ENCODE results near the gene ATP5MC2. TPM values are rescaled to one million over a fixed set of nuclear protein-coding genes. Genes with fewer than 3 reads are reported as not detected.

The ATP5MC2 gene
- total RNA-seq, 1 experiment from 2014 or later = 304 TPM

DNA sequence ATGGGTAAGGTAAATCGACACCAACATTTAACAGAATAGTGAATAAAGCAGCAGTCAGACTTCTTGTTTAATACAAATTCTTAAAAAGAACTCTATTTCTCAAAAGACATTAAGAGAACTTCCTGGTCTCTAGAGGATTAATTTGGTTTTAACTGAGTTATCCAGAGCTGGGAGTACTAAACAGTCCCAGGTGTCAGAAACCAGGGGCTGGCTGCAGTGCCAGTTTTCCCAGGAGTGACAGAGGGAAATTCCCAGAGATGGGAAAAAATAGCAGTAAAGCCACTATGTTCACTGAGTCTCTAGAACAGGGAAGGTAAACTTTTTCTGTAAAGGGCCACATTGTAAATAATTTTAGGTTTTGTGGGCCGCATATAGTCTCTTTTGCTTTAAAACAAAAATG, 8.8 kb downstream of the ATP5MC2 start:
- ChIA-PET POLR2A (interaction anchor here (0.8 kb wide), 1 partner anchor 8 kb away, joined by 3 read pairs; no protein-coding TSS in a partner anchor), RAD21 (ENCODE audit: low non-redundant PET in 1 of 2, low total read pairs in 2 of 2, uncharacterized antibody in 2 of 2, unreplicated experiment in 2 of 2) (no interaction called here), CTCF (interaction anchor here (1.9 kb wide), 1 partner anchor 9 kb away, joined by 6 read pairs; the partner anchor contains the start of gene ATP5MC2)
- intact Hi-C loops (cut with micrococcal nuclease) = no loop called here
- Histone ChIP-seq H3K9me2 (ENCODE audit: insufficient read depth) (no peaks in the 10 kb centered on the region), H3K9me3 (ENCODE audit: control insufficient read depth in 1 of 2, insufficient read depth in 1 of 2, low read depth in 1 of 2, low read length in 2 of 2) (no peaks in the 10 kb centered on the region), H3K36me3 (ENCODE audit: control insufficient read depth in 1 of 2, insufficient read depth in 2 of 2, low read length in 2 of 2) (peaks cover 14 to 55% of the 10 kb centered on the region in 2 experiments; a peak in 3 of 4 replicates), H3K4me1 (ENCODE audit: control insufficient read depth in 1 of 2, insufficient read depth in 2 of 2, low read length in 2 of 2) (peaks cover 12 to 49% of the 10 kb centered on the region in 2 experiments), H3K4me3 (replicated peaks in 1 of 2; ENCODE audit: low read depth in 1 of 2, low read length in 2 of 2) (no peak overlapping the region), H3K27ac (ENCODE audit: low read depth, low read length) (peak overlapping the region; percentile 18; the same call in 1 of the 2 replicates), H3K9ac (ENCODE audit: low read length) (no peak overlapping the region), H3K79me2 (ENCODE audit: insufficient read depth, low read length) (peaks cover 18% of the 10 kb centered on the region; the same call in 1 of the 2 replicates), H4K20me1 (ENCODE audit: insufficient read depth) (peaks cover 5% of the 10 kb centered on the region; the same call in 1 of the 2 replicates), H2AFZ (ENCODE audit: low read depth, low read length, poor library complexity, severe bottlenecking) (no peak overlapping the region), H3K4me2 (ENCODE audit: low read length) (peak overlapping the region; percentile 30; the same call in 1 of the 2 replicates), H3K27me3 (ENCODE audit: insufficient read depth, low read length) (no peaks in the 10 kb centered on the region)
- DNase-seq (ENCODE audit: low read depth, low spot score) (no peak), ATAC-seq (no peak)
- TF ChIP-seq ELF1 (IDR thresholded peaks at IDR 0.05; ENCODE audit: borderline replicate concordance, low read depth) = no peak
- TF ChIP-seq SRF (IDR thresholded peaks at IDR 0.05; ENCODE audit: low read depth) = no peak
- no peak for TF ChIP-seq CBX3 (IDR thresholded peaks at IDR 0.05; ENCODE audit: low read depth)
- TF ChIP-seq, protein P1, sequence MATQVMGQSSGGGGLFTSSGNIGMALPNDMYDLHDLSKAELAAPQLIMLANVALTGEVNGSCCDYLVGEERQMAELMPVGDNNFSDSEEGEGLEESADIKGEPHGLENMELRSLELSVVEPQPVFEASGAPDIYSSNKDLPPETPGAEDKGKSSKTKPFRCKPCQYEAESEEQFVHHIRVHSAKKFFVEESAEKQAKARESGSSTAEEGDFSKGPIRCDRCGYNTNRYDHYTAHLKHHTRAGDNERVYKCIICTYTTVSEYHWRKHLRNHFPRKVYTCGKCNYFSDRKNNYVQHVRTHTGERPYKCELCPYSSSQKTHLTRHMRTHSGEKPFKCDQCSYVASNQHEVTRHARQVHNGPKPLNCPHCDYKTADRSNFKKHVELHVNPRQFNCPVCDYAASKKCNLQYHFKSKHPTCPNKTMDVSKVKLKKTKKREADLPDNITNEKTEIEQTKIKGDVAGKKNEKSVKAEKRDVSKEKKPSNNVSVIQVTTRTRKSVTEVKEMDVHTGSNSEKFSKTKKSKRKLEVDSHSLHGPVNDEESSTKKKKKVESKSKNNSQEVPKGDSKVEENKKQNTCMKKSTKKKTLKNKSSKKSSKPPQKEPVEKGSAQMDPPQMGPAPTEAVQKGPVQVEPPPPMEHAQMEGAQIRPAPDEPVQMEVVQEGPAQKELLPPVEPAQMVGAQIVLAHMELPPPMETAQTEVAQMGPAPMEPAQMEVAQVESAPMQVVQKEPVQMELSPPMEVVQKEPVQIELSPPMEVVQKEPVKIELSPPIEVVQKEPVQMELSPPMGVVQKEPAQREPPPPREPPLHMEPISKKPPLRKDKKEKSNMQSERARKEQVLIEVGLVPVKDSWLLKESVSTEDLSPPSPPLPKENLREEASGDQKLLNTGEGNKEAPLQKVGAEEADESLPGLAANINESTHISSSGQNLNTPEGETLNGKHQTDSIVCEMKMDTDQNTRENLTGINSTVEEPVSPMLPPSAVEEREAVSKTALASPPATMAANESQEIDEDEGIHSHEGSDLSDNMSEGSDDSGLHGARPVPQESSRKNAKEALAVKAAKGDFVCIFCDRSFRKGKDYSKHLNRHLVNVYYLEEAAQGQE (IDR thresholded peaks at IDR 0.05; ENCODE audit: low read depth) = no peak
- TF ChIP-seq POLR2A (IDR thresholded peaks at IDR 0.05; ENCODE audit: borderline replicate concordance, extremely low read depth, insufficient read depth, insufficient read length) = no peak
- no peak for TF ChIP-seq CEBPB (IDR thresholded peaks at IDR 0.05; ENCODE audit: low read depth)
- no peak for TF ChIP-seq POLR2AphosphoS5 (IDR thresholded peaks at IDR 0.05; ENCODE audit: low read depth, low read length)
- TF ChIP-seq, protein P2, sequence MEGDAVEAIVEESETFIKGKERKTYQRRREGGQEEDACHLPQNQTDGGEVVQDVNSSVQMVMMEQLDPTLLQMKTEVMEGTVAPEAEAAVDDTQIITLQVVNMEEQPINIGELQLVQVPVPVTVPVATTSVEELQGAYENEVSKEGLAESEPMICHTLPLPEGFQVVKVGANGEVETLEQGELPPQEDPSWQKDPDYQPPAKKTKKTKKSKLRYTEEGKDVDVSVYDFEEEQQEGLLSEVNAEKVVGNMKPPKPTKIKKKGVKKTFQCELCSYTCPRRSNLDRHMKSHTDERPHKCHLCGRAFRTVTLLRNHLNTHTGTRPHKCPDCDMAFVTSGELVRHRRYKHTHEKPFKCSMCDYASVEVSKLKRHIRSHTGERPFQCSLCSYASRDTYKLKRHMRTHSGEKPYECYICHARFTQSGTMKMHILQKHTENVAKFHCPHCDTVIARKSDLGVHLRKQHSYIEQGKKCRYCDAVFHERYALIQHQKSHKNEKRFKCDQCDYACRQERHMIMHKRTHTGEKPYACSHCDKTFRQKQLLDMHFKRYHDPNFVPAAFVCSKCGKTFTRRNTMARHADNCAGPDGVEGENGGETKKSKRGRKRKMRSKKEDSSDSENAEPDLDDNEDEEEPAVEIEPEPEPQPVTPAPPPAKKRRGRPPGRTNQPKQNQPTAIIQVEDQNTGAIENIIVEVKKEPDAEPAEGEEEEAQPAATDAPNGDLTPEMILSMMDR (IDR thresholded peaks at IDR 0.05 in 2 of 3, conservative IDR thresholded peaks at IDR 0.05 in 1 of 3; ENCODE audit: borderline replicate concordance in 1 of 3, insufficient read depth in 1 of 3, low read depth in 2 of 3, low read length in 2 of 3) = no peak
- TF ChIP-seq, protein P3, sequence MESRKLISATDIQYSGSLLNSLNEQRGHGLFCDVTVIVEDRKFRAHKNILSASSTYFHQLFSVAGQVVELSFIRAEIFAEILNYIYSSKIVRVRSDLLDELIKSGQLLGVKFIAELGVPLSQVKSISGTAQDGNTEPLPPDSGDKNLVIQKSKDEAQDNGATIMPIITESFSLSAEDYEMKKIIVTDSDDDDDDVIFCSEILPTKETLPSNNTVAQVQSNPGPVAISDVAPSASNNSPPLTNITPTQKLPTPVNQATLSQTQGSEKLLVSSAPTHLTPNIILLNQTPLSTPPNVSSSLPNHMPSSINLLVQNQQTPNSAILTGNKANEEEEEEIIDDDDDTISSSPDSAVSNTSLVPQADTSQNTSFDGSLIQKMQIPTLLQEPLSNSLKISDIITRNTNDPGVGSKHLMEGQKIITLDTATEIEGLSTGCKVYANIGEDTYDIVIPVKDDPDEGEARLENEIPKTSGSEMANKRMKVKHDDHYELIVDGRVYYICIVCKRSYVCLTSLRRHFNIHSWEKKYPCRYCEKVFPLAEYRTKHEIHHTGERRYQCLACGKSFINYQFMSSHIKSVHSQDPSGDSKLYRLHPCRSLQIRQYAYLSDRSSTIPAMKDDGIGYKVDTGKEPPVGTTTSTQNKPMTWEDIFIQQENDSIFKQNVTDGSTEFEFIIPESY (IDR thresholded peaks at IDR 0.05; ENCODE audit: extremely low read depth, insufficient replicate concordance, low read length) = no peak
- no peak for TF ChIP-seq EGR1 (IDR thresholded peaks at IDR 0.05; ENCODE audit: low read depth)
- TF ChIP-seq FOSL1 (IDR thresholded peaks at IDR 0.05; ENCODE audit: low read depth) = no peak
- TF ChIP-seq EZH2 (IDR thresholded peaks at IDR 0.05) = no peak
- TF ChIP-seq, protein P4, sequence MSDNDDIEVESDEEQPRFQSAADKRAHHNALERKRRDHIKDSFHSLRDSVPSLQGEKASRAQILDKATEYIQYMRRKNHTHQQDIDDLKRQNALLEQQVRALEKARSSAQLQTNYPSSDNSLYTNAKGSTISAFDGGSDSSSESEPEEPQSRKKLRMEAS (IDR thresholded peaks at IDR 0.05) = no peak
- TF ChIP-seq SP1 (IDR thresholded peaks at IDR 0.05; ENCODE audit: low read depth) = no peak
- TF ChIP-seq JUND (IDR thresholded peaks at IDR 0.05) = no peak
- no peak for TF ChIP-seq RAD21 (IDR thresholded peaks at IDR 0.05; ENCODE audit: low read depth)
- no TSS peak for BruUV-seq (replicated peaks)

All from HCT116 (cell line).